Gastrocnemius medialis (tissue), 4 donors: ENCODE results near the gene MCF2L. TPM values are rescaled to one million over a fixed set of nuclear protein-coding genes. Genes with fewer than 3 reads are reported as not detected.
A peak's percentile ranks its signal among the peaks of the same experiment; 100 is the strongest.

Source experiments
- ATAC-seq, 2 donors: fragments of 150-250 bp; one replicate each; pipeline ENCODE4 v1.9.1; 2016
- DNase-seq, 2 donors: peaks; one replicate each; pipeline ENCODE4 v3.0.0-alpha.2; 2019
- H3K27ac ChIP-seq, 4 donors: fragments of 200-600 bp; sonication (generic); 1 replicate in 1 of 4; 2 replicates in 3 of 4; pipeline ENCODE4 v1.5.1; 2016 to 2018; ENCODE audit warnings: mild to moderate bottlenecking in 2 of 4, moderate library complexity in 1 of 4
- H3K27me3 ChIP-seq, 3 donors: fragments of 200-600 bp; sonication (generic) in 2 of 3; 1 replicate in 1 of 3; 2 replicates in 2 of 3; pipeline versions ENCODE4 v1.5.1 to v1.6.0; 2016 to 2019; ENCODE audit warnings: mild to moderate bottlenecking in 1 of 3, moderate library complexity in 1 of 3
- H3K36me3 ChIP-seq, 2 donors: fragments of 200-600 bp; sonication (generic) in 1 of 2; one replicate each; pipeline ENCODE4 v1.5.1; 2017 to 2018
- H3K4me1 ChIP-seq, 2 donors: fragments of 200-600 bp; sonication (generic) in 1 of 2; one replicate each; pipeline ENCODE4 v1.5.1; 2016 to 2017; ENCODE audit warnings: mild to moderate bottlenecking in 2 of 2
- H3K4me3 ChIP-seq, 4 donors: fragments of 200-600 bp; sonication (generic) in 3 of 4; 1 replicate in 1 of 4; 2 replicates in 3 of 4; pipeline ENCODE4 v1.5.1; 2016 to 2019; ENCODE audit warnings: mild to moderate bottlenecking in 2 of 4
- H3K9me3 ChIP-seq, 3 donors: fragments of 200-600 bp; sonication (generic) in 2 of 3; 1 replicate in 1 of 3; 2 replicates in 2 of 3; pipeline ENCODE4 v1.5.1; 2016 to 2019
- POLR2A ChIP-seq, 2 donors: fragments of 450-650 bp; IDR thresholded peaks; one replicate each; pipeline ENCODE4 v1.6.1; 2017; ENCODE audit warnings: antibody characterized with exemption in 2 of 2, mild to moderate bottlenecking in 2 of 2, moderate library complexity in 2 of 2
- in situ Hi-C, 4 donors: fragments of 200-750 bp; cut with MboI; loops; one replicate each; pipeline versions ENCODE4 v1.15.0 to v1.8.0; 2017; ENCODE audit warnings: low sequenced_read_pairs in 4 of 4
- intact Hi-C: fragments of 100-400 bp; cut with DNase I; formaldehyde crosslinking; loops from one replicate; pipeline ENCODE4 v1.15.1; 2023; ENCODE audit warnings: low total_unique reads
- total RNA-seq, 4 donors: library from RNA; depleted of rRNA; stranded (reverse); fragments of >200 nt; gene quantifications; one replicate each; pipeline versions ENCODE4 v1.1.0 to v1.2.3, GENCODE V29; 2016
- TF ChIP-seq, protein P1 (sequence below), 5 experiments: fragments of 450-650 bp in 3 of 5; fragments of 200-600 bp in 2 of 5; sonication (generic) in 2 of 5; IDR thresholded peaks in 4 of 5; conservative IDR thresholded peaks in 1 of 5; 1 replicate in 4 of 5; 2 replicates in 1 of 5; pipeline ENCODE4 v1.5.1; 2016 to 2019; ENCODE audit warnings: antibody characterized with exemption in 5 of 5, mild to moderate bottlenecking in 3 of 5, moderate library complexity in 3 of 5

Gene MCF2L
- total RNA-seq, result 10 to 100 TPM; 16.1 to 21.2 (median 19.4) TPM

DNA sequence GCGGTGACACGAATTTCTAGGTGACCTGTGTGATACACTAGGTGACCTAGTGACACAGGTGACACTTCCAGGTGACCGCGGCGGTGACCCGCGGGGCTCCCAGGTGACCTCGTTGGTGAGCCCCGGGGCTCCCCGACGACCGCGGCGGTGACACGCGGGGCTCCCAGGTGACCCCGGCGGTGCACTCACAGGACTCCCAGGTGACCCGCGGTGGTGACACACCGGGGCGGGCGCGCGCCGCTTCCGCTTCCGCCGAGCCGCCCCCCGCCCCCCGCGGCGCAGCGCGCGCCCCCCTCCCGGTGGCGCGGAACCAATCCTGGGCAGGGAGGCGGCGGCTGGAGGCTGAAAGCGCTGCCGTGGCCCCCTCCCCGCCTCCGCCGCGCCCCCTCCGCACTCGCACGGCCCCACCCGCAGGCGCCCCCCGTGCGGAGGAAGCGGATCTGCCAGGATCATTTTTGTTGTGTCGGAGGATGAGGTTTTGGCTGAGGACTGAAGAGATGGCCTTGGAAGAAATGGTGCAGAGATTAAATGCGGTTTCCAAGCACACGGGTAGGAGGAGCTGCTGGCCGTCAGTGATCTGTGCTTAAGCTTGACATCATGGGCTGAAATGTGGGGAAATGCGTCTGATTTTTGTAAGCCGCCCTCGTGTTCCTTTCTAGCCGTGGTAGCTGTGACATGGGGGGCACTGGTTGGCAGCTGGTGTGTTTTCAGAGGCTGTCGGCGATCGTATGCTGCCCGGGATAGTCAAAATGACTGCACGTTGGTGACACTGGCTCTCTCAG lies at the start of gene MCF2L:
MCF2L (plus strand) TSS at position 305 of the 782 bp plus-strand sequence; CDS start at position 471, 166 bp downstream.
- Histone ChIP-seq H3K27ac (peak within 1 kb of the TSS in 3 of 4 donors; percentile 64 to 76 (median 70)), H3K4me3 (peak within 1 kb of the TSS; percentile 40 to 47 (median 44)), H3K9me3 (no peaks in the 10 kb centered on the region), H3K36me3 (no peaks in the 10 kb centered on the region), H3K4me1 (peaks cover 4 to 5% of the 10 kb centered on the region in 2 donors), H3K27me3 (peaks cover 38 to 61% (median 41%) of the 10 kb centered on the region in 3 donors)
- ATAC-seq (peak; percentile 37 to 54), DNase-seq (no peak)
- TF ChIP-seq, protein P1, sequence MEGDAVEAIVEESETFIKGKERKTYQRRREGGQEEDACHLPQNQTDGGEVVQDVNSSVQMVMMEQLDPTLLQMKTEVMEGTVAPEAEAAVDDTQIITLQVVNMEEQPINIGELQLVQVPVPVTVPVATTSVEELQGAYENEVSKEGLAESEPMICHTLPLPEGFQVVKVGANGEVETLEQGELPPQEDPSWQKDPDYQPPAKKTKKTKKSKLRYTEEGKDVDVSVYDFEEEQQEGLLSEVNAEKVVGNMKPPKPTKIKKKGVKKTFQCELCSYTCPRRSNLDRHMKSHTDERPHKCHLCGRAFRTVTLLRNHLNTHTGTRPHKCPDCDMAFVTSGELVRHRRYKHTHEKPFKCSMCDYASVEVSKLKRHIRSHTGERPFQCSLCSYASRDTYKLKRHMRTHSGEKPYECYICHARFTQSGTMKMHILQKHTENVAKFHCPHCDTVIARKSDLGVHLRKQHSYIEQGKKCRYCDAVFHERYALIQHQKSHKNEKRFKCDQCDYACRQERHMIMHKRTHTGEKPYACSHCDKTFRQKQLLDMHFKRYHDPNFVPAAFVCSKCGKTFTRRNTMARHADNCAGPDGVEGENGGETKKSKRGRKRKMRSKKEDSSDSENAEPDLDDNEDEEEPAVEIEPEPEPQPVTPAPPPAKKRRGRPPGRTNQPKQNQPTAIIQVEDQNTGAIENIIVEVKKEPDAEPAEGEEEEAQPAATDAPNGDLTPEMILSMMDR (IDR thresholded peaks at IDR 0.05 in 4 of 5, conservative IDR thresholded peaks at IDR 0.05 in 1 of 5), result no peak
- TF ChIP-seq POLR2A (IDR thresholded peaks at IDR 0.05), result peak in 1 of 2 donors; percentile 29
- in situ Hi-C loops, result no loop called here
- intact Hi-C loops, result no loop called here

DNA sequence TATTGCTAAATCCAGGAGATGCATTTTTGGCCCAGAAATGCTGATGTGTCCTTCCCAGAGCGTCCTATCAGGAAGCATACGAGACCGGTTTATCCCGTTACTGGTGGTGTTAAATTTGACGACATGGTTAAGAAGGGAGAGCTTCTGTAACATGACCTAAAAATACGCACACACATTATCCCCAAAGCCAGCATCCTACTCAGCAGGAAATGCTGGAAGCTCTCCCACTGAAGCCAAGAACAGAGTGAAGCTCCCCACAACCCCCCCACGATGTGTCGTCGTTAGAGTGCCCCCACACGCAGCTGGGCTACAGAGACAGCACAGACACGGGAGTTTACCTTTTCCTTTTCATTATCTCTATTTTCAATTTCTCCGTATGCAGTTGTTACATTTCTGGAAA lies 45.1 kb upstream of the MCF2L start:
- no peaks in the 10 kb centered on the region for H3K9me3 ChIP-seq
- no peaks in the 10 kb centered on the region for H3K4me1 ChIP-seq
- H3K27ac ChIP-seq, result no peak overlapping the region
- no peaks in the 10 kb centered on the region for H3K36me3 ChIP-seq
- TF ChIP-seq, protein P1 (IDR thresholded peaks at IDR 0.05 in 4 of 5, conservative IDR thresholded peaks at IDR 0.05 in 1 of 5), result no peak
- ATAC-seq, result no peak
- in situ Hi-C loops (no loop called here), intact Hi-C loops (no loop called here)
- DNase-seq, result no peak
- peaks cover 0 to 15% (median 14%) of the 10 kb centered on the region in 3 donors for H3K27me3 ChIP-seq
- H3K4me3 ChIP-seq, result no peak overlapping the region

GRCh38 chr13:112924365-112924764 lies 44.6 kb upstream of the MCF2L start:
- intact Hi-C loops, result no loop called here
- DNase-seq (no peak), ATAC-seq (no peak)
- H3K27ac ChIP-seq, result no peak overlapping the region
- peaks cover 0 to 15% (median 15%) of the 10 kb centered on the region in 3 donors for H3K27me3 ChIP-seq
- TF ChIP-seq, protein P1 (IDR thresholded peaks at IDR 0.05 in 4 of 5, conservative IDR thresholded peaks at IDR 0.05 in 1 of 5), result no peak
- no peak for TF ChIP-seq POLR2A (IDR thresholded peaks at IDR 0.05)
- no peak overlapping the region for H3K4me3 ChIP-seq
- H3K36me3 ChIP-seq, result no peaks in the 10 kb centered on the region
- no peaks in the 10 kb centered on the region for H3K4me1 ChIP-seq
- in situ Hi-C loops, result no loop called here
- H3K9me3 ChIP-seq, result no peaks in the 10 kb centered on the region

- ATAC-seq (no peak), DNase-seq (no peak)
- TF ChIP-seq POLR2A (IDR thresholded peaks at IDR 0.05), result no peak
- TF ChIP-seq, protein P1 (IDR thresholded peaks at IDR 0.05 in 4 of 5, conservative IDR thresholded peaks at IDR 0.05 in 1 of 5), result no peak
- intact Hi-C loops, result no loop called here
- Histone ChIP-seq H3K4me3 (no peak overlapping the region), H3K4me1 (no peaks in the 10 kb centered on the region), H3K36me3 (no peaks in the 10 kb centered on the region), H3K9me3 (no peaks in the 10 kb centered on the region), H3K27me3 (peaks cover 0 to 29% (median 22%) of the 10 kb centered on the region in 3 donors), H3K27ac (no peak overlapping the region)
- in situ Hi-C loops, result loop anchor here in 1 of 4 donors (25.0 kb wide), 1 partner anchor 461 kb away; no protein-coding TSS in a partner anchor
These were observed 43.0 kb upstream of the MCF2L start for GRCh38 chr13:112926003-112926402.
